WTC11 (cell line): ENCODE measurements around the gene NR2F6. TPM values are rescaled to one million over a fixed set of nuclear protein-coding genes. Genes with fewer than 3 reads are reported as not detected.

ENCODE experiments used
- ATAC-seq: fragments of 200-7000 bp; cut with Tn5 transposase; 2 replicates; pipeline ENCODE4 v1.10.0; 2021; ENCODE audit warnings: mild to moderate bottlenecking, moderate library complexity
- CTCF ChIA-PET: fragments of 300-600 bp; sonication (Branson Sonifier 250); formaldehyde crosslinking; loops from one replicate; lab custom pipeline; 2021; ENCODE audit warnings: antibody characterized with exemption; lab: Charles Lee
- POLR2A ChIA-PET: fragments of 350-600 bp; sonication (Branson Sonifier 250); formaldehyde crosslinking; loops from one replicate; lab custom pipeline; 2021; ENCODE audit warnings: antibody characterized with exemption; lab: Charles Lee
- DNase-seq: peaks from one replicate; pipeline ENCODE4 v3.0.0; 2021; ENCODE audit warnings: low spot score
- H3K27ac Mint-ChIP-seq: 2 replicates; pipeline ENCODE4 v1.8.0; 2021; ENCODE audit warnings: mixed read lengths
- H3K27me3 Mint-ChIP-seq: 2 replicates; pipeline ENCODE4 v1.8.0; 2021; ENCODE audit warnings: low read depth, mild to moderate bottlenecking, moderate library complexity, mixed read lengths
- H3K36me3 Mint-ChIP-seq: 2 replicates; pipeline ENCODE4 v1.8.0; 2021; ENCODE audit warnings: mixed read lengths
- H3K4me1 Mint-ChIP-seq: 2 replicates; pipeline ENCODE4 v1.8.0; 2022; ENCODE audit warnings: mixed read lengths
- H3K4me3 Mint-ChIP-seq: 2 replicates; pipeline ENCODE4 v1.8.0; 2021; ENCODE audit warnings: mild to moderate bottlenecking, moderate library complexity, mixed read lengths
- H3K9me3 Mint-ChIP-seq: 2 replicates; pipeline ENCODE4 v1.8.0; 2021; ENCODE audit warnings: mixed read lengths
- ATF1 ChIP-seq: sonication (generic); formaldehyde crosslinking; IDR thresholded peaks from 2 replicates; pipeline ENCODE4 v1.8.1; 2023; ENCODE audit warnings: mild to moderate bottlenecking, moderate library complexity, missing genetic modification reagents
- CBFB ChIP-seq: sonication (generic); formaldehyde crosslinking; IDR thresholded peaks from 2 replicates; pipeline ENCODE4 v1.8.1; 2022; ENCODE audit warnings: mild to moderate bottlenecking, low read depth, missing genetic modification reagents
- ELF4 ChIP-seq: sonication (generic); formaldehyde crosslinking; IDR thresholded peaks from 2 replicates; pipeline ENCODE4 v1.8.1; 2022; ENCODE audit warnings: low read depth, mild to moderate bottlenecking, moderate library complexity, missing genetic modification reagents
- FOXK1 ChIP-seq: sonication (generic); formaldehyde crosslinking; IDR thresholded peaks from 2 replicates; pipeline ENCODE4 v1.8.0; 2022; ENCODE audit warnings: mild to moderate bottlenecking, moderate library complexity, missing genetic modification reagents
- FOXP1 ChIP-seq: sonication (generic); formaldehyde crosslinking; IDR thresholded peaks from 2 replicates; pipeline ENCODE4 v1.8.0; 2022; ENCODE audit warnings: missing genetic modification reagents, mild to moderate bottlenecking, moderate library complexity, borderline replicate concordance
- GTF2I ChIP-seq: fragments of 250-450 bp; sonication (Bioruptor Pico); conservative IDR thresholded peaks from 2 replicates; pipeline ENCODE4 v1.4.0; 2021; ENCODE audit warnings: mild to moderate bottlenecking
- KAT7 ChIP-seq: sonication (generic); formaldehyde crosslinking; IDR thresholded peaks from 2 replicates; pipeline ENCODE4 v1.8.1; 2023; ENCODE audit warnings: missing genetic modification reagents, mild to moderate bottlenecking, borderline replicate concordance
- NR2C2 ChIP-seq: sonication (generic); formaldehyde crosslinking; IDR thresholded peaks from 2 replicates; pipeline ENCODE4 v1.8.0; 2022; ENCODE audit warnings: mild to moderate bottlenecking, missing genetic modification reagents
- RORB ChIP-seq: fragments of 250-450 bp; sonication (Bioruptor Pico); IDR thresholded peaks from 2 replicates; pipeline ENCODE4 v1.9.0; 2021; ENCODE audit warnings: mild to moderate bottlenecking
- SOX15 ChIP-seq: fragments of 250-450 bp; sonication (Bioruptor Pico); IDR thresholded peaks from 2 replicates; pipeline ENCODE4 v1.9.0; 2021; ENCODE audit warnings: mild to moderate bottlenecking
- SP1 ChIP-seq: sonication (generic); formaldehyde crosslinking; conservative IDR thresholded peaks from 2 replicates; pipeline ENCODE4 v1.8.1; 2022; ENCODE audit warnings: missing genetic modification reagents
- TEAD1 ChIP-seq: sonication (generic); formaldehyde crosslinking; IDR thresholded peaks from 2 replicates; pipeline ENCODE4 v1.8.0; 2022; ENCODE audit warnings: mild to moderate bottlenecking, missing genetic modification reagents
- ZNF219 ChIP-seq: sonication (generic); formaldehyde crosslinking; IDR thresholded peaks from 2 replicates; pipeline ENCODE4 v1.8.0; 2023; ENCODE audit warnings: missing genetic modification reagents, mild to moderate bottlenecking, borderline replicate concordance
- ZNF263 ChIP-seq: sonication (generic); formaldehyde crosslinking; IDR thresholded peaks from 2 replicates; pipeline ENCODE4 v1.8.1; 2022; ENCODE audit warnings: low read depth, mild to moderate bottlenecking, moderate library complexity, missing genetic modification reagents
- ZNF671 ChIP-seq: fragments of 250-450 bp; sonication (Bioruptor Pico); IDR thresholded peaks from 2 replicates; pipeline ENCODE4 v1.8.0; 2021; ENCODE audit warnings: mild to moderate bottlenecking
- total RNA-seq: library from RNA; stranded (reverse); gene quantifications from 3 replicates; pipeline ENCODE4 v1.2.3, GENCODE V29; 2021
- TF ChIP-seq, protein P1 (sequence below): fragments of 200-600 bp; IDR thresholded peaks from 2 replicates; pipeline ENCODE4 v1.8.0; 2022; ENCODE audit warnings: antibody characterized with exemption
- TF ChIP-seq, protein P2 (sequence below): sonication (generic); formaldehyde crosslinking; IDR thresholded peaks from 2 replicates; pipeline ENCODE4 v1.8.1; 2022; ENCODE audit warnings: low read depth, mild to moderate bottlenecking, moderate library complexity, missing genetic modification reagents, borderline replicate concordance
- TF ChIP-seq, protein P3 (sequence below): fragments of 250-450 bp; sonication (Bioruptor Pico); IDR thresholded peaks from 2 replicates; pipeline ENCODE4 v1.8.0; 2021; ENCODE audit warnings: mild to moderate bottlenecking
- TF ChIP-seq, protein P4 (sequence below): fragments of 250-450 bp; sonication (Bioruptor Pico); IDR thresholded peaks from 2 replicates; pipeline ENCODE4 v2.1.2; 2022; ENCODE audit warnings: mild to moderate bottlenecking, moderate library complexity
- TF ChIP-seq, protein P5 (sequence below): sonication (generic); formaldehyde crosslinking; IDR thresholded peaks from 2 replicates; pipeline ENCODE4 v1.8.1; 2023; ENCODE audit warnings: mild to moderate bottlenecking, missing genetic modification reagents
- TF ChIP-seq, protein P6 (sequence below): fragments of 250-450 bp; sonication (Bioruptor Pico); IDR thresholded peaks from 2 replicates; pipeline ENCODE4 v1.9.0; 2021; ENCODE audit warnings: mild to moderate bottlenecking
- TF ChIP-seq, protein P7 (sequence below): sonication (generic); formaldehyde crosslinking; IDR thresholded peaks from 2 replicates; pipeline ENCODE4 v1.8.1; 2022; ENCODE audit warnings: missing genetic modification reagents, borderline replicate concordance

The NR2F6 gene
- total RNA-seq, 1 experiment from 2014 or later = 145 TPM

DNA sequence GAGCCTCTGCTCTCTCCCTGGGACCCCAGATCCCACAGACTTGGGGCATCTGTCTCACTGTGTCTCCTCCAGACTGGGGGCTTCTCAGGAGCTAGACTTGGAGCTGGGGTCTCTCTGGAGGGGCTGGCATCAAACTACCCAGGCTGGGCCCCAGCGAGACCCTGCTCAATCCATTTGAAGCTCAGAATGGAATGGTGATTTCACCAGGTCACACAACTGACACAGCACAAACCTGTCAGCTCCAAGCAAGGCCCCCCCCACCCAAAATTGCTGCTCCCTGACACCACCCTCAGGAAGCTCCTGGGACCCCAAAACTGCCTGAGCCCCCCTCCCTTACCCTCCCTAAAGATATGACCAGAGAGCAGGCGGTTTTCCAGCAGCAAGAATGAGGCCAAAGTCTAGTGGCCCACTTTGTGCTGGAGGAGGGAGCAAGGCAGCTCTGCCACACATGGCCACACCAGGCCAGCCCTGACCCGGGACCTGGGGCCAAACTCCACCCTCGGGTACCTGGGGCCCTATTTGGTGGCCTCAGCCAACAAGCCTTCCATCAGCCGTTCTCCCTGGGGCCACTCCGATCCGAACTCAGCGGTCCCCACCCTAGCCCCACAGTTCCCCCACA is 2.4 kb downstream of the NR2F6 start:
- no peak for DNase-seq
- peaks cover 3% of the 10 kb centered on the region for H3K36me3 Mint-ChIP-seq
- H3K9me3 Mint-ChIP-seq = no peaks in the 10 kb centered on the region
- CTCF ChIA-PET = interaction anchor here (0.6 to 3.7 kb wide), 9 partner anchors 8 to 529 kb away, joined by 3 to 11 read pairs (median 4); partner anchors contain the start of gene OCEL1
- peak overlapping the region; percentile 97 for H3K4me3 Mint-ChIP-seq
- peak overlapping the region; percentile 89 for H3K27ac Mint-ChIP-seq
- TF ChIP-seq RORB (CRISPR knock-in tag) (no peak), FOXK1 (CRISPR knock-in tag) (no peak), TEAD1 (no peak), ZNF219 (no peak), ZNF263 (CRISPR knock-in tag) (no peak), KAT7 (CRISPR knock-in tag) (no peak), NR2C2 (no peak), ZNF671 (CRISPR knock-in tag) (no peak), SOX15 (CRISPR knock-in tag) (no peak), ELF4 (CRISPR knock-in tag) (no peak), CBFB (CRISPR knock-in tag) (no peak)
- TF ChIP-seq, protein P1, sequence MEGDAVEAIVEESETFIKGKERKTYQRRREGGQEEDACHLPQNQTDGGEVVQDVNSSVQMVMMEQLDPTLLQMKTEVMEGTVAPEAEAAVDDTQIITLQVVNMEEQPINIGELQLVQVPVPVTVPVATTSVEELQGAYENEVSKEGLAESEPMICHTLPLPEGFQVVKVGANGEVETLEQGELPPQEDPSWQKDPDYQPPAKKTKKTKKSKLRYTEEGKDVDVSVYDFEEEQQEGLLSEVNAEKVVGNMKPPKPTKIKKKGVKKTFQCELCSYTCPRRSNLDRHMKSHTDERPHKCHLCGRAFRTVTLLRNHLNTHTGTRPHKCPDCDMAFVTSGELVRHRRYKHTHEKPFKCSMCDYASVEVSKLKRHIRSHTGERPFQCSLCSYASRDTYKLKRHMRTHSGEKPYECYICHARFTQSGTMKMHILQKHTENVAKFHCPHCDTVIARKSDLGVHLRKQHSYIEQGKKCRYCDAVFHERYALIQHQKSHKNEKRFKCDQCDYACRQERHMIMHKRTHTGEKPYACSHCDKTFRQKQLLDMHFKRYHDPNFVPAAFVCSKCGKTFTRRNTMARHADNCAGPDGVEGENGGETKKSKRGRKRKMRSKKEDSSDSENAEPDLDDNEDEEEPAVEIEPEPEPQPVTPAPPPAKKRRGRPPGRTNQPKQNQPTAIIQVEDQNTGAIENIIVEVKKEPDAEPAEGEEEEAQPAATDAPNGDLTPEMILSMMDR = no peak
- TF ChIP-seq, protein P2, sequence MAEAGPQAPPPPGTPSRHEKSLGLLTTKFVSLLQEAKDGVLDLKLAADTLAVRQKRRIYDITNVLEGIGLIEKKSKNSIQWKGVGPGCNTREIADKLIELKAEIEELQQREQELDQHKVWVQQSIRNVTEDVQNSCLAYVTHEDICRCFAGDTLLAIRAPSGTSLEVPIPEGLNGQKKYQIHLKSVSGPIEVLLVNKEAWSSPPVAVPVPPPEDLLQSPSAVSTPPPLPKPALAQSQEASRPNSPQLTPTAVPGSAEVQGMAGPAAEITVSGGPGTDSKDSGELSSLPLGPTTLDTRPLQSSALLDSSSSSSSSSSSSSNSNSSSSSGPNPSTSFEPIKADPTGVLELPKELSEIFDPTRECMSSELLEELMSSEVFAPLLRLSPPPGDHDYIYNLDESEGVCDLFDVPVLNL (CRISPR knock-in tag) = no peak
- TF ChIP-seq, protein P3, sequence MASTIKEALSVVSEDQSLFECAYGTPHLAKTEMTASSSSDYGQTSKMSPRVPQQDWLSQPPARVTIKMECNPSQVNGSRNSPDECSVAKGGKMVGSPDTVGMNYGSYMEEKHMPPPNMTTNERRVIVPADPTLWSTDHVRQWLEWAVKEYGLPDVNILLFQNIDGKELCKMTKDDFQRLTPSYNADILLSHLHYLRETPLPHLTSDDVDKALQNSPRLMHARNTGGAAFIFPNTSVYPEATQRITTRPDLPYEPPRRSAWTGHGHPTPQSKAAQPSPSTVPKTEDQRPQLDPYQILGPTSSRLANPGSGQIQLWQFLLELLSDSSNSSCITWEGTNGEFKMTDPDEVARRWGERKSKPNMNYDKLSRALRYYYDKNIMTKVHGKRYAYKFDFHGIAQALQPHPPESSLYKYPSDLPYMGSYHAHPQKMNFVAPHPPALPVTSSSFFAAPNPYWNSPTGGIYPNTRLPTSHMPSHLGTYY (CRISPR knock-in tag) = no peak
- TF ChIP-seq, protein P4, sequence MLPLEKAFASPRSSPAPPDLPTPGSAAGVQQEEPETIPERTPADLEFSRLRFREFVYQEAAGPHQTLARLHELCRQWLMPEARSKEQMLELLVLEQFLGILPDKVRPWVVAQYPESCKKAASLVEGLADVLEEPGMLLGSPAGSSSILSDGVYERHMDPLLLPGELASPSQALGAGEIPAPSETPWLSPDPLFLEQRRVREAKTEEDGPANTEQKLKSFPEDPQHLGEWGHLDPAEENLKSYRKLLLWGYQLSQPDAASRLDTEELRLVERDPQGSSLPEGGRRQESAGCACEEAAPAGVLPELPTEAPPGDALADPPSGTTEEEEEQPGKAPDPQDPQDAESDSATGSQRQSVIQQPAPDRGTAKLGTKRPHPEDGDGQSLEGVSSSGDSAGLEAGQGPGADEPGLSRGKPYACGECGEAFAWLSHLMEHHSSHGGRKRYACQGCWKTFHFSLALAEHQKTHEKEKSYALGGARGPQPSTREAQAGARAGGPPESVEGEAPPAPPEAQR (CRISPR knock-in tag) = no peak
- TF ChIP-seq, protein P5, sequence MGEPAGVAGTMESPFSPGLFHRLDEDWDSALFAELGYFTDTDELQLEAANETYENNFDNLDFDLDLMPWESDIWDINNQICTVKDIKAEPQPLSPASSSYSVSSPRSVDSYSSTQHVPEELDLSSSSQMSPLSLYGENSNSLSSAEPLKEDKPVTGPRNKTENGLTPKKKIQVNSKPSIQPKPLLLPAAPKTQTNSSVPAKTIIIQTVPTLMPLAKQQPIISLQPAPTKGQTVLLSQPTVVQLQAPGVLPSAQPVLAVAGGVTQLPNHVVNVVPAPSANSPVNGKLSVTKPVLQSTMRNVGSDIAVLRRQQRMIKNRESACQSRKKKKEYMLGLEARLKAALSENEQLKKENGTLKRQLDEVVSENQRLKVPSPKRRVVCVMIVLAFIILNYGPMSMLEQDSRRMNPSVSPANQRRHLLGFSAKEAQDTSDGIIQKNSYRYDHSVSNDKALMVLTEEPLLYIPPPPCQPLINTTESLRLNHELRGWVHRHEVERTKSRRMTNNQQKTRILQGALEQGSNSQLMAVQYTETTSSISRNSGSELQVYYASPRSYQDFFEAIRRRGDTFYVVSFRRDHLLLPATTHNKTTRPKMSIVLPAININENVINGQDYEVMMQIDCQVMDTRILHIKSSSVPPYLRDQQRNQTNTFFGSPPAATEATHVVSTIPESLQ (CRISPR knock-in tag) = no peak
- TF ChIP-seq, all 79 proteins: peak for 0
- Mint-ChIP-seq H3K4me1 (peaks cover 42% of the 10 kb centered on the region), H3K27me3 (no peaks in the 10 kb centered on the region)
- POLR2A ChIA-PET = interaction anchor here (0.7 to 2.3 kb wide), 4 partner anchors 12 to 28 kb away, joined by 3 to 9 read pairs (median 4); partner anchors contain the start of gene USE1
- no peak for ATAC-seq

DNA sequence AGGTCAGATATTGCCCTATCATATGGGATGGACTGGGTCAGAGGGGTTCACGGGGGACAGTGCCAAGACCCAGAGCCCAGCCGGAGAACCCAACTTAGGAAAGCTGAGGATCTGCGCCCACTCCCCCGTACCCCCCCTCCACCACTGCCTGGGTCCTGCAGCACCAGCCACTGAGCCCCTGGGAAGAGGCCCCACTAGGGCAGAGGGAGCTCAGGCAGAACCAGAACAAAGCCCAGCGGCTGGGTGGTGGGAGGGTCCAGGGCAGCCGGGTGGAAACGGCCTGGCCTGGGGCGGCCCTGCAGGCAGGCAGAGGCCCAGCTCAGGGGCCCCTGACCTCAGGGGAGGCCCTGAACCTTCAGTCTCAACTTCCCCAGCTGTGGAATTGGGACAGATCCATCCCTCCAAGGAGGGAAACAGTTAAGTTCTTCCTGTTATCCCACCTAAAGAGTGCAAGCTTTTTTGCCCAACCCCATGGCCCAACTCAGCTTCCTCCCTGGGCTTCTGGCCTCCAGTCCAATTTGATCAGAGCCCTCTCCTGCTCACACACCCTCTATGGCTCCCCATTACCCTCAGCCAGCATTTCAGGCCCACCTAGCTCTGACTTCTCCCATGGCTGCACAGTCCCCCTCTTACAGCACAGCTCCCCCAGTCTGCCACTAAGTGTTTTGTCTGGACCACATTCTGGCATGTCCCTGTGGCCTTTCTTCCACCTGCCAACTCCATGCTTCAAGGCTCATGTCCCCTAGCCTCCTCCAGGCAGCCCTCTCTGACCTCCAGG is 3.1 kb downstream of the NR2F6 start:
- ATAC-seq = no peak
- POLR2A ChIA-PET = interaction anchor here (0.7 to 2.3 kb wide), 3 partner anchors 14 to 27 kb away, joined by 3 to 9 read pairs (median 4); partner anchors contain the start of gene USE1
- TF ChIP-seq GTF2I (CRISPR knock-in tag) = no peak
- TF ChIP-seq FOXP1 = no peak
- TF ChIP-seq ATF1 = no peak
- TF ChIP-seq CBFB (CRISPR knock-in tag) = no peak
- no peak for TF ChIP-seq SP1
- TF ChIP-seq, protein P6, sequence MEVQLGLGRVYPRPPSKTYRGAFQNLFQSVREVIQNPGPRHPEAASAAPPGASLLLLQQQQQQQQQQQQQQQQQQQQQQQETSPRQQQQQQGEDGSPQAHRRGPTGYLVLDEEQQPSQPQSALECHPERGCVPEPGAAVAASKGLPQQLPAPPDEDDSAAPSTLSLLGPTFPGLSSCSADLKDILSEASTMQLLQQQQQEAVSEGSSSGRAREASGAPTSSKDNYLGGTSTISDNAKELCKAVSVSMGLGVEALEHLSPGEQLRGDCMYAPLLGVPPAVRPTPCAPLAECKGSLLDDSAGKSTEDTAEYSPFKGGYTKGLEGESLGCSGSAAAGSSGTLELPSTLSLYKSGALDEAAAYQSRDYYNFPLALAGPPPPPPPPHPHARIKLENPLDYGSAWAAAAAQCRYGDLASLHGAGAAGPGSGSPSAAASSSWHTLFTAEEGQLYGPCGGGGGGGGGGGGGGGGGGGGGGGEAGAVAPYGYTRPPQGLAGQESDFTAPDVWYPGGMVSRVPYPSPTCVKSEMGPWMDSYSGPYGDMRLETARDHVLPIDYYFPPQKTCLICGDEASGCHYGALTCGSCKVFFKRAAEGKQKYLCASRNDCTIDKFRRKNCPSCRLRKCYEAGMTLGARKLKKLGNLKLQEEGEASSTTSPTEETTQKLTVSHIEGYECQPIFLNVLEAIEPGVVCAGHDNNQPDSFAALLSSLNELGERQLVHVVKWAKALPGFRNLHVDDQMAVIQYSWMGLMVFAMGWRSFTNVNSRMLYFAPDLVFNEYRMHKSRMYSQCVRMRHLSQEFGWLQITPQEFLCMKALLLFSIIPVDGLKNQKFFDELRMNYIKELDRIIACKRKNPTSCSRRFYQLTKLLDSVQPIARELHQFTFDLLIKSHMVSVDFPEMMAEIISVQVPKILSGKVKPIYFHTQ (CRISPR knock-in tag) = no peak
- TF ChIP-seq, protein P7, sequence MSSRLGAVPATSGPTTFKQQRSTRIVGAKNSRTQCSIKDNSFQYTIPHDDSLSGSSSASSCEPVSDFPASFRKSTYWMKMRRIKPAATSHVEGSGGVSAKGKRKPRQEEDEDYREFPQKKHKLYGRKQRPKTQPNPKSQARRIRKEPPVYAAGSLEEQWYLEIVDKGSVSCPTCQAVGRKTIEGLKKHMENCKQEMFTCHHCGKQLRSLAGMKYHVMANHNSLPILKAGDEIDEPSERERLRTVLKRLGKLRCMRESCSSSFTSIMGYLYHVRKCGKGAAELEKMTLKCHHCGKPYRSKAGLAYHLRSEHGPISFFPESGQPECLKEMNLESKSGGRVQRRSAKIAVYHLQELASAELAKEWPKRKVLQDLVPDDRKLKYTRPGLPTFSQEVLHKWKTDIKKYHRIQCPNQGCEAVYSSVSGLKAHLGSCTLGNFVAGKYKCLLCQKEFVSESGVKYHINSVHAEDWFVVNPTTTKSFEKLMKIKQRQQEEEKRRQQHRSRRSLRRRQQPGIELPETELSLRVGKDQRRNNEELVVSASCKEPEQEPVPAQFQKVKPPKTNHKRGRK (CRISPR knock-in tag) = no peak

More for the DNA sequence above, 3.1 kb downstream of the NR2F6 start:
- H3K27me3 Mint-ChIP-seq = no peaks in the 10 kb centered on the region
- DNase-seq = no peak
- peaks cover 10% of the 10 kb centered on the region for H3K36me3 Mint-ChIP-seq
- CTCF ChIA-PET = interaction anchor here (0.6 to 3.7 kb wide), 7 partner anchors 7 to 114 kb away, joined by 3 to 11 read pairs (median 3); partner anchors contain the start of gene OCEL1
- no peaks in the 10 kb centered on the region for H3K9me3 Mint-ChIP-seq
- peak overlapping the region; percentile 97 for H3K4me3 Mint-ChIP-seq
- H3K4me1 Mint-ChIP-seq = peaks cover 42% of the 10 kb centered on the region
- peak overlapping the region; percentile 89 for H3K27ac Mint-ChIP-seq
